ENCODE measurements around the gene DENND6B.

DENND6B gene

GRCh38 chr22:50303848-50304527 is 22.8 kb downstream of the DENND6B start:
- DNase-seq (ENCODE audit: low spot score): no peak

GRCh38 chr22:50303515-50303847 is 23.3 kb downstream of the DENND6B start:
- DNase-seq (ENCODE audit: low spot score): no peak

- no peak for DNase-seq (ENCODE audit: low spot score)
Measured at GRCh38 chr22:50302564-50302963, 24.2 kb downstream of the DENND6B start.

- DNase-seq (ENCODE audit: low spot score): peak; percentile 68
Measured at GRCh38 chr22:50302041-50302541, 24.7 kb downstream of the DENND6B start.

GRCh38 chr22:50301581-50301991 is 25.2 kb downstream of the DENND6B start:
- DNase-seq (ENCODE audit: low spot score): no peak

GRCh38 chr22:50300620-50301257 is 26.1 kb downstream of the DENND6B start:
- no peak for DNase-seq (ENCODE audit: low spot score)

- DNase-seq (ENCODE audit: low spot score): no peak
Measured at GRCh38 chr22:50299785-50300619, 26.8 kb downstream of the DENND6B start.

- peak; percentile 49 for DNase-seq (ENCODE audit: low spot score)
Measured at GRCh38 chr22:50298937-50299784, 27.7 kb downstream of the DENND6B start.

GRCh38 chr22:50298266-50298637 is 28.6 kb downstream of the DENND6B start:
- no peak for DNase-seq (ENCODE audit: low spot score)

GRCh38 chr22:50297510-50298265 is 29.1 kb downstream of the DENND6B start:
- DNase-seq (ENCODE audit: low spot score): no peak

- DNase-seq (ENCODE audit: low spot score): no peak
Measured at GRCh38 chr22:50296658-50297490, 29.9 kb downstream of the DENND6B start.

GRCh38 chr22:50294319-50294656 is 32.5 kb downstream of the DENND6B start:
- DNase-seq (ENCODE audit: low spot score): no peak

- DNase-seq (ENCODE audit: low spot score): peak; percentile 93
Measured at GRCh38 chr22:50293441-50294318, 33.1 kb downstream of the DENND6B start.

GRCh38 chr22:50292643-50293440 is 34.0 kb downstream of the DENND6B start:
- DNase-seq (ENCODE audit: low spot score): no peak

GRCh38 chr22:50289942-50290630 is 36.7 kb downstream of the DENND6B start:
- no peak for DNase-seq (ENCODE audit: low spot score)

- DNase-seq (ENCODE audit: low spot score): no peak
Measured at GRCh38 chr22:50289151-50289941, 37.5 kb downstream of the DENND6B start.

GRCh38 chr22:50287731-50288130 is 39.1 kb downstream of the DENND6B start:
- DNase-seq (ENCODE audit: low spot score): no peak

All from AG08396 (cell line).